T-helper 2 cell treated with Interferon-gamma antibody and Interleukin-4, amounts not matched to agents 100 ng/mL and 5 ng/mL, for 36 hours (primary cell): Measurements from ENCODE around the gene ACADVL. TPM values are rescaled to one million over a fixed set of nuclear protein-coding genes. Genes with fewer than 3 reads are reported as not detected.

Experiments
- intact Hi-C: fragments of 100-400 bp; cut with micrococcal nuclease; formaldehyde crosslinking; loops from one replicate; pipeline ENCODE4 v1.15.1; 2023
- total RNA-seq: library from RNA; stranded (reverse); gene quantifications from 2 replicates; pipeline ENCODE4 v1.2.3, GENCODE V29; 2022

ACADVL gene
- total RNA-seq, 1 donor from 2014 or later, result 340 TPM

DNA sequence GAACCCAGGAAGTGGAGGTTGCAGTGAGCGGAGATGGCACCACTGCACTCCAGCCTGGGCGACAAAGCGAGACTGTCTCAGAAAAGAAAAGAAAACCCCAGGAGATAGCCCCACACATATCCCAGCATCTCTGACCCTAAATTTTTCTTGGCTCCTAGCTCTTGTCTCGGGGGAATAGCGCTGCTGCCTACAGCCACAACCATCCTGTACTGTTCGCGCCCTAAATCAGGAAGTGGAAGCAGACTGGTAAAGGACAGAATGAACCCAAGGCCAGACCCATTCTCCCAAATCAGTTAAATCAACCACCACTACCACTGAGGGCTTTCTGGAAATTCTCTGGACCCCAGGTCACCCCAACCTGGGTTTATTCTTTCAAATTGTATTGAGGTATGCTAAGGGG is 30.1 kb downstream of the ACADVL start:
- intact Hi-C loops, result loop anchor here (5.0 kb wide), 3 partner anchors 152 to 437 kb away; partner anchors contain the start of genes FGF11, TMEM102, TMEM256 and TP53

DNA sequence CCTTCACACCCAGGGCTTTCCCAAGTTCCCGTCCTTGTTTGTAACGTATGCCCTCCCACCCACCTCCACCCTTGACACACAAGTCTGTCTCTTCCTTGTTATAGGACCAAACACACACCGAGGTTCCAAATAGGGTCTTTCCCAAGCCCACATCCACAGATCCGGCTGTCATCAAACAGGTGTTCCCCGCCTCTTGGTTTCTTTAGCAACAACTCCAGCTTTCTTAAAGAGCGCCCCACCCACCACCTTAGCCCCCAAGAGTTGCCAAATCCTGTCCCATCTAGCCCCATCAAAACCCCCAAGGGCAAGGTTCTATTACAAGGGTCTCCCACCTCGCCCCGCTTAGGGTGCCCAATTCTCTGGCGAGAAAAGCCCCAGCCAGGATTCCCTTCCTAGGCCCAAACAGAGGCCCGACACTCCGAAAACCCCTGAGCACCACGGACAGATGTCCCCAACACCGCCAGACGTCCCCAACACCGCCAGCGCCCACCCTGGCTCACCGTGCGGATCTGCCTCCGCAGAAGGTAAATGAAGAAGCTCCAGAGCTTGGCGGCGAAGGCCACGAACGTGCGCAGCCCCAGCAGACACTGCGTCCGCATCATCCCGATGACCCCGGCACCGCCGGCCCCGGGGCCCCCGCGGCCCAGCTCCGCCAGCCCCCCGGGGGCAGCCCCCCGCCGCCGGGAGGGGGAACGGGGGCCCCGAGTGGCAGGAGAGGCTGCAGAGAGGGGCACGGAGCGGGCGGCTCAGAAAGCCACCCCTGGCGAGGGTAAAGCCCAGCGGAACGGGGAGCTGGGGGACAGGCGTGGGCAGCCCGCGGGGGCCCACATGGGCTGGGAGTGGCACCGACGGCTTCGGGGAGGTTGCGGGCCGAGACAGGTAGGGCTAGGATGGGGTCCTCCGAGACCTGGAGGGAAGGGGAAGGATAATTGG is 31.2 kb downstream of the ACADVL start:
- intact Hi-C loops, result loop anchor here (5.0 kb wide), 3 partner anchors 151 to 436 kb away; partner anchors contain the start of genes FGF11, TMEM102, TMEM256 and TP53

DNA sequence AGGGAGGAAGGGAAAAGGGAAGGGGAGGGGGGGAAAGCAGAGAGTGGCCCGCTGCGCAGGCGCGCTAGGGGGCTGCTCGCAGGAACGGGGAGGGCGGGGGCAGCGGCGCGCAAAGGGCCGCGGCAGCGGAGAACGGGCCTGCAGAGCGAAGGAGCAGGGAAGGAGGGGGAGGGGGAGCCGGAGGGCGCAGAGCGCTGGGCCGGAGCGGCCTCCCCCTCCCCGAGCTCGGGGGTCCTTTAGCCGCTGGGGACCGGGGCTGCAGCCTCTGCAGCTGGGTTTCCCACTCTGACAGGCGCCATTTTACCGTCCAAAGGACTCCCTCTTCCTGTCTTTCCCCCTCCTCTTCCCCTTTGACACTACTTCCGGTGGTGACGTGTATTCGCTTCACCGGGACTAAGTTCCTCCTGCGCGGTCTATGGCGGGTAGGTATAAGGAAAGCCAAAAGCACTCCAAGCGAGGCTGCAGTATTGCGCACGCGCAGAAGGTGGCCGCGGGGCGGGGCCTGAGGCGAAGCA is 32.0 kb downstream of the ACADVL start, which contains the start of gene CTDNEP1:
Gene CTDNEP1 (minus strand): TSS at position 74 of the 515 bp plus-strand sequence. CDS start 438 bp downstream, outside the sequence.
- intact Hi-C loops, result loop anchor here (1.0 to 5.0 kb wide), 8 partner anchors 12 to 436 kb away; partner anchors contain the start of genes EIF5A, FGF11, PHF23 and TMEM102

- intact Hi-C loops, result loop anchor here (1.0 to 5.0 kb wide), 8 partner anchors 13 to 435 kb away; partner anchors contain the start of genes EIF5A, FGF11, PHF23 and TMEM102
These were observed 32.7 kb downstream of the ACADVL start, which contains the start of gene ELP5 for GRCh38 chr17:7252176-7253043. Gene ELP5 (plus strand): TSS chr17:7252215. CDS start chr17:7252551, 336 bp downstream.

- intact Hi-C loops, result loop anchor here (2.0 to 5.0 kb wide), 4 partner anchors 149 to 434 kb away; partner anchors contain the start of genes FGF11, TMEM102, TMEM256 and TP53
These were observed 33.3 kb downstream of the ACADVL start for GRCh38 chr17:7253082-7253481.

DNA sequence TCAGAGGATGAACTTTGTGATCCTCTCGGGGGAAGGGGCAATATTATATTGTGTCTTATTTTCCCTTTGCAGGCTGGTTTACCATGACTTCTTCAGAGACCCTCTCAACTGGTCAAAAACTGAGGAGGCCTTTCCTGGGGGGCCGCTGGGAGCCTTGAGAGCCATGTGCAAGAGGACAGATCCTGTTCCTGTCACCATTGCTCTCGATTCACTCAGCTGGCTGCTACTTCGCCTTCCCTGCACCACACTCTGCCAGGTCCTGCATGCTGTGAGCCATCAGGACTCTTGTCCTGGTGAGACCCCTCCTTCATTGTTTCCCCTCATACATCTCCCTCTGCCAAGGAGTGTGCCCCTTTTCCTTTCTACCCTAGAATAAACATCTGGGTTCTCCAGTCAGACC is 34.8 kb downstream of the ACADVL start:
- intact Hi-C loops, result loop anchor here (5.0 kb wide), 3 partner anchors 148 to 433 kb away; partner anchors contain the start of genes FGF11, TMEM102, TMEM256 and TP53

- intact Hi-C loops, result no loop called here
These were observed 37.2 kb downstream of the ACADVL start for GRCh38 chr17:7256766-7257456.

- intact Hi-C loops, result no loop called here
These were observed 39.2 kb downstream of the ACADVL start for GRCh38 chr17:7258731-7259554.

- intact Hi-C loops, result no loop called here
These were observed 39.8 kb downstream of the ACADVL start for GRCh38 chr17:7259555-7259889.

- intact Hi-C loops, result no loop called here
These were observed 40.4 kb downstream of the ACADVL start for GRCh38 chr17:7260151-7260550.

DNA sequence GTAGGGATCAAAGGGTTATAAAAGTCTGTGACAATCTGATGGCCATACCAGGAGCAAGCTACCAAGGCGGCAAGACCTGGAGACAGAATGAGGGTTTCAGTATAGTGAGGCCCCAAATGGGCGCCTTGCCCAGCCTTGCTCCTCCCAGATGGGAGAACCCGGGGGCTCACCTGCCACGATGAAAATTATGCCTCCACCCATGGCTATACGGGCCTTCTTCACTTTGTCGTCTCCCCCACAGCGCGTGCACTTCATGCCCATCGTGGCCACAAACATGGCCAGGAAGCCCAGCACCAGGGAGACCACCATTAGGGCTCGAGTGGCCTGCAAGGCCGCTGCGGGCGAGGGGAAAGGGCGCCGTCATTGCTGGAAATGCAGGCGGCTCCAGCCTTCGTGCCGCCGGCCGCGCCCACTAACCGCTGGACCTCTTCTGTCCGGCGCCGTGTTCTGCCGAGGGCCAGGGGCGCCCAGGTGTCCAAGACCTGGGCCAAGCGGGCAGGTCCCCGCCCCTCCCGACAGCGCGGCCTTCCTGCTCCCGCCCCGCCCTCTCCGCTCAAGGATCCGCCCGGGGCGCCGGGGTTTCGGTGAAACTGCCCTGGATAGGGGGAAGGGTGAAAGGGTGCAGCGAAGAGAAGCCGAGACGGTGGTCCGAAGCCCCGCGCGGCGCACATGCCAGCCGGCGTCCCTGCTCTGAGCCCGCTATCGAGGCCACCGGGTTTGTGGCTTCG is 41.1 kb downstream of the ACADVL start:
- intact Hi-C loops, result no loop called here

DNA sequence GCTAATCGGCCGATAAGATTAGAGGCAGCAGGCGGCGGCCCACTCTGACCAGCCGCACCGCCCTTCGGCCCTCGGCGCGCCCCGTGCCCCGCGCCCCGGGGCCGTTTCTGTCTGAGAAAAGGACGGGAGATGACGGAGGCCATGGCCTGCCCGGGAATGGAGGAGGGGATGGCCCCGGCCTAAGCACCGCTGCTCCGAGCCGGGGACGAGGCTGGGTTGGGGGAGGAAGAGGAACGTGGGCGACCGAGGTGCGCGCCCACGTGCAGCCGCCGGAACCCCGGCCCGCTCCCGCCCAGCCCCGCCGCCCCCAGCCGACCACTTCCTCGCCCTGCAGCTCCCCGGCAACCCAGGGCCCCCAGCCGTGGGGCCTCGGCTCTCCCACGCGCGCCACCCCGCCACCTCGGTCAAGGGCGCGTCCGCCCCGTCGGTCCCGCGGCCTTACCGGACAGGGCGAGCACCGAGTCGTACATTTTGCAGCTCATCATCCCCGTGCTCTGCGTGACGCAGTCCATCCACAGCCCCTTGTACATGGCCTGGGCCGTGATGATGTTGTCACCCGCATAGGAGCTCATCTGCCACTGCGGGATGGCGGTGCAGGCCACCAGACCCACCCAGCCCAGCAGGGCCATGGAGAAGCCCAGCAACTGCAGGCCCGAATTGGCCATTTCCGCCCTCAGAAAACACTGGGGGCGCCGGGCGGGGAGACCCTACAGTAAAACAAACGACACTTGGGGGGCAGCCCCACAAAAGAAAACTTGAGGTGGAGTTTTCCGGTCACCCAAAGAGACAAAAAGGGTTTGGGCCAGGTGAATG is 41.8 kb downstream of the ACADVL start:
- intact Hi-C loops, result no loop called here

GRCh38 chr17:7262192-7262934 is 42.6 kb downstream of the ACADVL start, which contains the start of gene CLDN7:
Gene CLDN7 (minus strand): TSS chr17:7262478. CDS start chr17:7262043, 435 bp downstream.
- intact Hi-C loops, result no loop called here

DNA sequence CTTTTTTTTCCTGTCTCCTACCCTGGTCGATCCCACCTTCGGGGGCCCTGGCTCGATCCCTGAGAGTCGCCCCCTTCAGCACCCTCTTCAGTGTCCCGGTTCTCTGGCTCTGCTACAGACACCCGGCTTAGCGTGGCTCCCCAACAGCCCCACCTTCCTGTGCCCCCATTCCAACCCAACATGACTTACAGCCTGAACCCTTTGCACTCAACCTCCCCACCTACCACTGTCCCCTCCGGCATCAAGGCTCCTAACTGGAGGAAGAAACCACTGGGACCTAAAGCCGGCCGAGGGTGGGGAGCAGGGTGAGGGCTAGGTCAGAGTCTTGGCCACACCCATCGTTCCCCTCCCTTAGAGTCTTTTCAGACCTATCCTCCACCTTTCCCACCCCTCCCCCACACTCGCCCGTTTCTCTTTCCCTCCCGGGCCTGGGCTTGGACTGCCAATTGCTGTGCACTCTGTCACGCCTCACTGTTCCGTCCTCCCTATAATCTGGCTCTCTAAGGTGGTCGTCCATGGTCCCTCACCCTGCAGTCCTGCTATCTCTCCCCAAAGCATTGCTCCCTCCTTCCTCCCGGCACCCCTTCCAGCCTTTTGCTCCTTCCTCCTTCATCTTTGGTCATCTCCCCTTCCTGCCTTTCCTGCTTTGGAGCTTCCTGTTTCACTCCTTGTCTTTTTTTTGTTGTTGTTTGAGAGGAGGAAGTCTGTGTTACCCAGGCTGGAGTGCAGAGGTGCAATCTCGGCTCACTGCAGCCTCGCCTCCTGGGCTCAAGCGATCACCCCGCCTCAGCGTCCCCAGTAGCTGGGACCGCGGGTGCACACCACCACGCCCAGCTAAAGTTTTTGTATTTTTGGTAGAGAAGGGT is 43.4 kb downstream of the ACADVL start:
- intact Hi-C loops, result no loop called here

GRCh38 chr17:7263801-7264078 is 44.0 kb downstream of the ACADVL start:
- intact Hi-C loops, result no loop called here

DNA sequence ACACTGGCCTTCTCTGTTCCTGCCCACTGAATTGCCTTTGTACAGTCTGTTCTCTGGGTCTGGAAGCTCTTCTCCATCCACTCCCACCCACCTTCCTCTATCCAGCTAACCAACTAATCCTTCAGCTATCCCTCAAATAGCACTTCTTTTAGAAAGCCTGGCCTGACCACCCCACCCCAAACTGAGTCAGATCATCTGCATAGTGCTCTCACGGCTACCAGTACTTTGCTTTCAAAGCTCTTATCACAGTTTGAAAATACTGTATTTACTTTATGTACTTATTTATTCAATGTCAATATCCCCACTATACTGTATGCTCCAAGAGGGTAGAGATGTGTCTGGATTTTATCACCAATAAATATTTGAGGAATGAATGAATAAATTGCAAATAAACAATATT is 47.0 kb downstream of the ACADVL start:
- intact Hi-C loops, result no loop called here
